Activated T-helper 2 cell treated with anti-CD3 and anti-CD28 coated beads, Interferon-gamma antibody, Interleukin-2, Interleukin-4, amounts not matched to agents 10 μg/mL and 5 μg/mL and 100 μg/mL, durations not matched to agents 14 hours and 24 hours and 36 hours (primary cell): ENCODE measurements around the gene RNFT1. TPM values are rescaled to one million over a fixed set of nuclear protein-coding genes. Genes with fewer than 3 reads are reported as not detected.
A peak's percentile ranks its signal among the peaks of the same experiment; 100 is the strongest.
"Not testable (repeated sequence)": the region's sequence is repeated elsewhere in the genome, so short reads cannot be mapped to it uniquely, and the experiment has no call there.

Source experiments
- DNase-seq: peaks from one replicate; pipeline ENCODE4 v3.0.0; 2021; ENCODE audit warnings: low spot score
- H3K27ac Mint-ChIP-seq: one replicate; pipeline ENCODE4 v1.8.0; 2021; ENCODE audit warnings: mixed read lengths
- H3K27me3 Mint-ChIP-seq: one replicate; pipeline ENCODE4 v1.8.0; 2021; ENCODE audit warnings: low read depth, mixed read lengths
- H3K36me3 Mint-ChIP-seq: one replicate; pipeline ENCODE4 v1.8.0; 2021; ENCODE audit warnings: low read depth, mixed read lengths
- H3K4me1 Mint-ChIP-seq: one replicate; pipeline ENCODE4 v1.8.0; 2021; ENCODE audit warnings: low read depth, mixed read lengths
- H3K4me3 Mint-ChIP-seq: one replicate; pipeline ENCODE4 v1.8.0; 2021; ENCODE audit warnings: low read depth, mild to moderate bottlenecking, moderate library complexity, mixed read lengths
- H3K9me3 Mint-ChIP-seq: one replicate; pipeline ENCODE4 v1.8.0; 2021; ENCODE audit warnings: mixed read lengths
- intact Hi-C: fragments of 100-400 bp; cut with micrococcal nuclease; formaldehyde crosslinking; loops from one replicate; pipeline ENCODE4 v1.15.1; 2023
- total RNA-seq: library from RNA; stranded (reverse); gene quantifications from 2 replicates; pipeline ENCODE4 v1.2.3, GENCODE V29; 2022

Gene RNFT1, protein sequence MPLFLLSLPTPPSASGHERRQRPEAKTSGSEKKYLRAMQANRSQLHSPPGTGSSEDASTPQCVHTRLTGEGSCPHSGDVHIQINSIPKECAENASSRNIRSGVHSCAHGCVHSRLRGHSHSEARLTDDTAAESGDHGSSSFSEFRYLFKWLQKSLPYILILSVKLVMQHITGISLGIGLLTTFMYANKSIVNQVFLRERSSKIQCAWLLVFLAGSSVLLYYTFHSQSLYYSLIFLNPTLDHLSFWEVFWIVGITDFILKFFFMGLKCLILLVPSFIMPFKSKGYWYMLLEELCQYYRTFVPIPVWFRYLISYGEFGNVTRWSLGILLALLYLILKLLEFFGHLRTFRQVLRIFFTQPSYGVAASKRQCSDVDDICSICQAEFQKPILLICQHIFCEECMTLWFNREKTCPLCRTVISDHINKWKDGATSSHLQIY
- total RNA-seq, result 32.7 TPM in 2 replicates

DNA sequence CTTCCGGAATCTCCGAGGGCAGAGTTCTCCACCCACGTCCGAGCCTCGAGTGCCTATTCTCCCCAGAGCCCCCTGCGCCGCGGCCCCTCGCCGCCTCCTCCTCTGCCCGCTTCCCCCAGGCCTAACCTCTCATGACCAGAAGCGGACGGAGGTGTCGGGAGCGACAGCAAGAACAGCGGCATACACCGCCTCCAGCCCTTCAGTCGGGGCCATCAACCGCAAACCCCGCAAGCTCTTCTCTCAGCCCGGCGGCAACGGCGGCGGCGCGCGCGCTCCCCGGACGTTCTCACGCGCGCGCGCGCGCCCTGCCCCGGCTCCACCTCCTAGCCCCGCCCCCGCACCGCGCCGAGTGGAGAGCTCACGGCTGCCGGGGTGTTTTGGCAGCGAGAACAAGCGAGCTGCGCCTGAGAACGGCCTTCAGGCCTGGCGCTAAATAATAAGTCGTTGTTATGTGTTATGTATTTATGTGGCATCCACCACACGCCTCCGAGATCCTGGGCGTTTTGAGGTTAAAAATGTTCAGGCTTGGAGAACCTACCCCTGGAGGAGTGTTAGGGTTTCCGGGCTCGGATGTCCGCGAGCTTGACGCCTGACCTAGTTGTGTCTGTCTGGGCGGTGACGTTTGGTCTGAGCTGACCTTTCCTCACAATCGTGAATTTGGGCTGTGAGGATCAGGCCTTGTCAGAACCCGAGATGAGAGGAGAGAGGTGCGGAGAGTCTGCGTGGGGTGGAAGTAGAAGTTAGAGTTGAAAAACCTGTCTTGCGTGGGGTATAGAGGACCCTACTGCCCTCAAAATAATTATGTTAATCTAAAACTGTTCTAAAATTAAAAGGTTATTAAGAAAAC, at the start of gene RNFT1:
Gene RNFT1, minus strand, starts transcription at position 259 of the 847 bp plus-strand sequence. Its CDS starts 77 bp downstream, at position 182.
- Mint-ChIP-seq H3K36me3 (peaks cover 24% of the 10 kb centered on the region), H3K27me3 (no peaks in the 10 kb centered on the region), H3K9me3 (no peaks in the 10 kb centered on the region), H3K27ac (peak within 1 kb of the TSS; percentile 96), H3K4me3 (peak within 1 kb of the TSS; percentile 91), H3K4me1 (peaks cover 19% of the 10 kb centered on the region)
- intact Hi-C loops, result loop anchor here (1.0 to 5.0 kb wide), 3 partner anchors 72 to 257 kb away; partner anchors contain the start of genes PTRH2, RPS6KB1, TUBD1 and VMP1
- peak; percentile 85 for DNase-seq

DNA sequence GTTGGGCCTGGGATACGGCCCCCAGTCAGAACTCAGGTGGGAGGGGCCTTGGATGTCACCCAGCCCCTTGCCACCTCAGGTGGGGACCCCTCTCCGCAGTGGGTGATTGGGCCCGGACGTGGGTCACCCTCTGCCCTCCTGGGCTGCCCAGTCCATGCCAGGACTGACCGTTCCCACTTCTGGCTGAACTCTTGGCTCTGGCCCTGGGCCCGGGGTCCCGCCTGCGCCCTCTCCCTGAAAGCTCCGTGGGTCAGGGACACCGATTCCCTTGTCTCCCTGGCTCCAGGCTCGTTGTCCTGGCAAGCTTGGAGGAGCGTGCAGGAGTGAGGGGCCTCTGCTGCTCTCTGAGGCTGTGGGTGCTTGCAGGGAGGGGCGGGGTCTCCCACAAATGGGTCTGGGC, 44.8 kb upstream of the RNFT1 start:
- not testable (repeated sequence) for H3K27ac Mint-ChIP-seq, H3K4me1 Mint-ChIP-seq

DNA sequence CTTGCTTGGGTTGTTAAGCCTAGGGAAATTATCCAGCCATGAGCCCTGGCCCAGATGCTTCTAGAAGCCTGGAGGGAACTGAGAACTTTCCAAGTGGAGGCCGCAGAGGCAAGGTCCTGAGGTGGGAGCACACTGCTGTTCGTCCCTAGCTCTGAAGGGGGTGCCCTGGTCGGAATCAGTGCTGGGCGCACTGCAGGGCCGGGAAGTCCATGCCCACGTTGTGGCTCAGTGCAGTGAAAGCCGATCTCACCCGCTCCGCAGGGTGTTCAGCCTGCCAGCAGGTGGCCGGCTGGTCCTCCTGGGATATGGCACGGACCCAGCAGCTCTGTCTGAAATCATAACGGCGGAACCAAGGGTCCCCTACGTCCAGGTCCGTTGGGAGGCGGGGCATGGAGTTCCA, 43.8 kb upstream of the RNFT1 start:
- H3K9me3 Mint-ChIP-seq, H3K4me3 Mint-ChIP-seq, H3K27me3 Mint-ChIP-seq, H3K36me3 Mint-ChIP-seq, H3K27ac Mint-ChIP-seq, DNase-seq, H3K4me1 Mint-ChIP-seq, intact Hi-C loops: not testable (repeated sequence)

More for the DNA sequence above, 44.8 kb upstream of the RNFT1 start:
- intact Hi-C loops, H3K4me3 Mint-ChIP-seq, H3K27me3 Mint-ChIP-seq, H3K9me3 Mint-ChIP-seq, H3K36me3 Mint-ChIP-seq, DNase-seq: not testable (repeated sequence)

DNA sequence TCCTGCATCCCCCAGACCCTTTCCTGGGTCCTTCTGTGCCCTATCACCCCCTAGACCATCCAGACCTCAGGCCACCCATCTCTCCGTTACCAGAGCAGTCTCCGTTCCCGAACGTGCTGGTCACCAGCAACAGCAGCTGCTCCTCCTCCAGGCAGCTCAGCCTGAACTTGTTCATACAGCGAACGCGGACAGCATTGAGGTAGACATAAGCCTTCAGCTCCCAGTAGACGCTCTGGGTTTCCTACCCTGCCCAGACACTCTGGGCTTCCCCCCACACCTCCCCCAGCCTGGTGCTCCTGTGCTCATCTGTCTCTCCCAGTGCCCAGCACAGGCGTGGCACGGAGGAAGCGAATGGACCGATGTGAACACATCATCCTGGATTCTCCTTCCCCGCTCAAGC, 41.6 kb upstream of the RNFT1 start:
- H3K27ac Mint-ChIP-seq, result no peak overlapping the region
- H3K4me3 Mint-ChIP-seq, result no peak overlapping the region
- intact Hi-C loops, result no loop called here
- no peaks in the 10 kb centered on the region for H3K9me3 Mint-ChIP-seq
- H3K36me3 Mint-ChIP-seq, result no peaks in the 10 kb centered on the region
- no peak for DNase-seq
- no peaks in the 10 kb centered on the region for H3K4me1 Mint-ChIP-seq
- peaks cover 3% of the 10 kb centered on the region for H3K27me3 Mint-ChIP-seq

DNA sequence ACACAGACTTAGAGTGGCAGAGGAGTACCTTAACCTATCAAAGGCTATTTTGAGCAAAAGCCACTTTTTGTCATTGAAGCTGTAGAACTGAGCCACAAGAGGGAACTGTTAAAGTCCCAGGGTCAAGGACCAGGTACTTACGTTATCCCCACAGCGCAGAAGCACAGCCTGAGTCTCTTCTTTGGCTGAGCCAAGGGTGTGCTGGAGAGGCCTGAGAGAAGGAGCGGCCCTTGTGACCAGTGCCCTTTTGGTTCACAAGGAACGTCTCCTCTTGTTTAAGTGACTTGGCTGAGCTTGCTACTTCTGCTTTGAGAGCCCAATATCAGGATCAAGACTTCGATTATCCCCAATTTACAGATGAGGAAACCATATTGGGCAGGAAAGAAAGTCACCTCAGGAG, 40.0 kb upstream of the RNFT1 start:
- H3K36me3 Mint-ChIP-seq, intact Hi-C loops, DNase-seq, H3K27ac Mint-ChIP-seq, H3K27me3 Mint-ChIP-seq, H3K4me3 Mint-ChIP-seq, H3K4me1 Mint-ChIP-seq, H3K9me3 Mint-ChIP-seq: not testable (repeated sequence)

DNA sequence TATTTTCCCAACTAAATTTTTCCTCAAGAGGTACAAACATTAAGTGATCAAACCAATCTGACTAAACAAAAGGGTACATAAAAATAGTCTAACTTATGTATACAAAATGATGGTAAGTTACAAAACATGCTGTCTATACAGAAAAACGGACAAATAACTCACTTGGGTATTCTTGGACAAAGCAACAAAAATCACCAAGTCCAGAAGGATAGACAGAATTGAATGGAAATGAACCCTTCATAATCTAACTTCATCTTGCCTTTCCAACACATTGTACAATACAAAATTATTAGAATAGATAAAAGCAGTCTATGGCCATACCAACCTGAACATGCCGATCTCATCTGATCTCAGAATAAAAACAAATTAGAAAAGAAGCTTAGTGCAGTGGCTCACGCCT, 37.9 kb upstream of the RNFT1 start:
- H3K4me1 Mint-ChIP-seq, H3K27me3 Mint-ChIP-seq, DNase-seq, H3K9me3 Mint-ChIP-seq, H3K4me3 Mint-ChIP-seq, H3K36me3 Mint-ChIP-seq, H3K27ac Mint-ChIP-seq, intact Hi-C loops: not testable (repeated sequence)

DNA sequence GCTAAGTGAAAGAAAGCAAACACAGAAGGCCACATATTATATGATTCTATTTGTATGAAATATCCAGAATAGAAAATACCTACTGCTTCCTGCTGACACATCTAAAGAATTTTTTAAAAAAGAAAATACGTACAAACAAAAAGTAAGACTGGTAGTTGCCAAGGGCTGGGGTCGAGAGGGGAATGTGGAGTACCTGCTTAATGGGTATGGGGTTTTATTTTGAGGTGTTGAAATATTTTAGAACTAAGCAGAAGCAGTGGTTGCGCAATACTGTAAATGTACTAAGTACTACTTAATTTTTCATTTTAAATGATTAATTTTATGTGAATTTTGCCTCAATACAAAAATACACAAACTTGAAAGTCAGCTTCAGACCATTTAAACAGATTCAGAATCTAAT, 32.1 kb upstream of the RNFT1 start:
- H3K36me3 Mint-ChIP-seq, H3K4me3 Mint-ChIP-seq, H3K27me3 Mint-ChIP-seq, H3K27ac Mint-ChIP-seq, H3K9me3 Mint-ChIP-seq, intact Hi-C loops, H3K4me1 Mint-ChIP-seq, DNase-seq: not testable (repeated sequence)

DNA sequence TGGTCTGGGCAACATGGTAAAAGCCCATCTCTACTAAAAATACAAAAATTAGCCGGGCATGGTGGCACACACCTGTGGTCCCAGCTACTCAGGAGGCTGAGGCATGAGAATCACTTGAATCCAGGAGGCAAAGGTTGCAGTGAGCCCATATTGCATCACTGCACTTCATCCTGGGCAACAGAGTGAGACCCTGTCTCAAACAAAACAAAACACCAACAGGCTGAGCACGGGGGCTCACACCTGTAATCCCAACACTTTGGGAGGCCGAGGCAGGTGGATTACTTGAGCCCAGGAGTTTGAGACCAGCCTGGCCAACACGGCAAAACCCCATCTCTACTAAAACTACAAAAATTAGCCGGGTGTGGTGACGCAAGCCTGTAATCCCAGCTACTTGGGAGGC, 10.6 kb upstream of the RNFT1 start:
- H3K4me3 Mint-ChIP-seq, DNase-seq, H3K27me3 Mint-ChIP-seq, H3K36me3 Mint-ChIP-seq, H3K4me1 Mint-ChIP-seq, H3K9me3 Mint-ChIP-seq, H3K27ac Mint-ChIP-seq, intact Hi-C loops: not testable (repeated sequence)

DNA sequence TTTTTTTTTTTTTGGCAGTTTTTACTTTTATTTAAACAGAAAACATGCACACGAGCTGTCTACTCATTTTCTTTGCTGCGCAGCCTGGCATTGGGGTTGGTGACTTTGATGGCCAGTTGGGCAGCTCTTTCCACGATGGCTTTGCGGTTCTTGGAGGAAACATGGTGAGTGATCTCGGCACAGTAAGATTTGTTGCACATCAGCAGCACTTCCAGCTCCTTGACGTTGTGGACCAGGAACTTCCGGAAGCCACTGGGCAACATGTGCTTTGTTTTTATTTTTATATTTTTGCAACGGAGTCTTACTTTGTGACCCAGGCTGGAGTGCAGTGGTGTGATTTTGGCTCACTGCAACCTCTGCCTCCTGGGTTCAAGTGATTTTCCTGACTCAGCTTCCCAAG, 8.9 kb upstream of the RNFT1 start:
- H3K27ac Mint-ChIP-seq, DNase-seq, H3K4me3 Mint-ChIP-seq, H3K27me3 Mint-ChIP-seq, intact Hi-C loops, H3K9me3 Mint-ChIP-seq, H3K36me3 Mint-ChIP-seq, H3K4me1 Mint-ChIP-seq: not testable (repeated sequence)

DNA sequence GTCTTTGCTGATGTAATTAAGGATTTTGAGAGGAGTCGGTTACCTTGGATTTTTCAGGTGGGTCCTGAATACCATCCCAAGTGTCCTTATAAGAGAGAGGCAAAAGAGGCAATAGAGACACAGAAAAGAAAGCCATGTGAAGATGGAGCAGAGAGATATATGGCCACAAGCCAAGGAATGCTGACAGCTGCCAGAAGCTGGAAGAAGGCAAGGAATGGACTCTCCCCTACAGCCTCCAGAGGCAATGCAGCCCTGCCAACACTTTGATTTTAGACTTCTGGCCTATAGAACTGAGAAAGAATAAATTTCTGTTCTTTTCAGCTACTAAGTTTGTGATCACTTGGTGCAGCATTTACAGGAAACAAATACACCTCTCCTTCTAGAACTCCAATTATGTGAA, 8.2 kb upstream of the RNFT1 start:
- Mint-ChIP-seq H3K27me3 (peaks cover 2% of the 10 kb centered on the region), H3K4me3 (no peak overlapping the region), H3K9me3 (no peaks in the 10 kb centered on the region), H3K4me1 (no peaks in the 10 kb centered on the region), H3K27ac (no peak overlapping the region), H3K36me3 (no peaks in the 10 kb centered on the region)
- no peak for DNase-seq
- intact Hi-C loops, result no loop called here

DNA sequence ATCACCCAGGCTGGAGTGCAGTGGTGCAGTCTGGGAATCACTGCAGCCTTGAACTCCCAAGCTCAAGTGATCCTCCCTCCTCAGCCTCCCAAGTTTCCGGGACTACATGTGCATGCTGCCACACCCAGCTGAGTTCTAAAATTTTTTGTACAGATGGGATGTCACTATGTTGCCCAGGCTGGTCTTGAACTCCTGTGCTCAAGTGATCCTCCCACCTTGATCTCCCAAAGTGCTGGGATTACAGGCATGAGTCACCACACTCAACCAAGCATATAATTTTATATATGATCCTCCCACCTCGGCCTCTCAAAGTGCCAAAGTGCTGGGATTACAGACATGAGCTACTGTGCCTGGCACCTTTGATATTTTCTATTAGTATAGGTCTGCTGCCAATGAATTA, 7.2 kb upstream of the RNFT1 start:
- H3K4me1 Mint-ChIP-seq, intact Hi-C loops, H3K4me3 Mint-ChIP-seq, H3K27me3 Mint-ChIP-seq, H3K9me3 Mint-ChIP-seq, DNase-seq, H3K27ac Mint-ChIP-seq, H3K36me3 Mint-ChIP-seq: not testable (repeated sequence)

DNA sequence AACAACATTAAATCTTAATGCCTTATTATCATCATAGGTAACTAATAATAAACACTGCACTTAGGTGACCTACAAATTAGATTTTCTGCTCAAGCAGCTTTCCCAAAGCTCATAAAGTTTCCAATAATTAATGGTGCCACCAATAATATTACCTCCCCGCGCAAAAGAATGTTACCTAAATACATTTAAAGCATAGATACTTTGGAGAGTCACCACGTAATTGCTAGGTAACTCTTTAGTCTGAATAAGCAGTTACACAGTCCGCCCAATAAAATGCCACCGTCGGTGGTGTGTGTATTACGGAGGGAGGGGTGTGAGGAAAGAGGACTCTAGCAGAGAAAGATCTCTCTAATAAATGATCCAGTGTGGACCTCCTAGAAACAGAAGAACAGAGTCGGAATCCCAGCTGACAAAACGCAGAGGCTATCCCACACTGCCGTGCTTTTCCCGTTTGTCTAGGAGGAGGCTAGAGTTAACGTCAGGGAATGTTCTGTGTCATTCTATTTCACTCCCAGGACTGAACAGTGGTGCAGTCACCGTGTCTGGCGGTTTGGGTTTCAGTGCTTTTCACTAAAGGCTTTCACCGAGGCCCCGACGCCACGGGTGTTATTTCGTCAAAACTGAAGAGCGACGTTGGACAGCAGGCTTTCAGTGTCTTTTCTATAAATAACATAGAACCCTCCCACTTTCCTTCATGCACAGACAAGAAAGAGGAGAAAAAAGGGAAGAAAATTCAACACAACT, 630 bp downstream of the RNFT1 start:
- Mint-ChIP-seq H3K4me1 (peaks cover 22% of the 10 kb centered on the region), H3K27ac (peak overlapping the region; percentile 96), H3K9me3 (no peaks in the 10 kb centered on the region), H3K27me3 (no peaks in the 10 kb centered on the region), H3K36me3 (peaks cover 32% of the 10 kb centered on the region), H3K4me3 (peak overlapping the region; percentile 91)
- intact Hi-C loops, result loop anchor here (1.0 to 5.0 kb wide), 3 partner anchors 71 to 257 kb away; partner anchors contain the start of genes PTRH2, RPS6KB1, TUBD1 and VMP1
- DNase-seq, result peak; percentile 34
